Prostate gland (tissue), 2 donors: ENCODE measurements around the gene RANBP9.

Source experiments
- POLR2A ChIP-seq: fragments of 450-650 bp; IDR thresholded peaks from one replicate; pipeline ENCODE4 v1.6.1; 2016; ENCODE audit warnings: antibody characterized with exemption, mild to moderate bottlenecking
- POLR2AphosphoS5 ChIP-seq: sonication (generic); formaldehyde crosslinking; IDR thresholded peaks from one replicate; pipeline ENCODE4 v1.6.1; 2017; ENCODE audit warnings: antibody characterized with exemption
- TF ChIP-seq, protein P1 (sequence below), 4 experiments: fragments of 200-600 bp in 2 of 4; fragments of 450-650 bp in 2 of 4; sonication (generic) in 2 of 4; IDR thresholded peaks; 1 replicate in 3 of 4; 2 replicates in 1 of 4; pipeline ENCODE4 v1.5.1; 2016 to 2019; ENCODE audit warnings: antibody characterized with exemption in 4 of 4, mild to moderate bottlenecking in 2 of 4, moderate library complexity in 2 of 4

DNA sequence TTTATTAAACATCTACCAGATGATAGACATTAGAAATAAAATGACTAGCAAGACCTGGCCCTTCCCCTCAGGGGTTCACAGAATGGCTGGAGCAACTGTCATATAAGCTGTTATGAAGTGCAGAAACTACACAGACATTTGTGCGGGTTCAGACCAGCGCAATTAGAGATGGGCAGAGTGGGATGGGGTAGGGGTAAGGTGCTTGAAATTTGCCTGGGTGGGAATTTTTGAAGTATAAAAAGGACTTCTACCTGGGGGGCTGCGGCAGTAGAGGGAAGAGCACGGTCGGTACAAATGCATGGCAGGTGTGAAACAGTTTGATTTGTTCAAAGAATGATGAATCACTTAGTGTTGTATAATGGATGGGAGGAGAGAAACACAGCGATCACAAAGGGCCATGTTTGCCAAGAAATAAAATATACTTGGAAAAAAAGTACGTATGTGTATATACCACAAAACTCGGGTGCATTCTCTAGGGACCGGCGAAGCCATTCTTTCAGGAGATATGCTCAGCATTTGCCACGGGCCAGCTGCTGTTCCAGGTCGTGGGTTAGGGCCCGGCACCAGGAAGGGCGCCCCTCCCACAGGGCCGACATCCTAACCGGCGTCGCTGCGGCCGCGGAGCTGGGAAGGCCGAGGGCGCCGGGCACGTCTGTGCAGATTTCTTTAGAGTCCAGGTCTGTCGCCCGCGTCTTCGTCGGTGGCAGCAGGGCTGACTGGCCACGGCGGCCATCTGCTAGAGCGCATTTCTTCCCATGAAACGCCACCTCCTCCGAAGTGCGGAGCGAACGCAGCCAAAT lies 97.3 kb downstream of the RANBP9 start:
- TF ChIP-seq POLR2A (no peak), POLR2AphosphoS5 (no peak)
- TF ChIP-seq, protein P1, sequence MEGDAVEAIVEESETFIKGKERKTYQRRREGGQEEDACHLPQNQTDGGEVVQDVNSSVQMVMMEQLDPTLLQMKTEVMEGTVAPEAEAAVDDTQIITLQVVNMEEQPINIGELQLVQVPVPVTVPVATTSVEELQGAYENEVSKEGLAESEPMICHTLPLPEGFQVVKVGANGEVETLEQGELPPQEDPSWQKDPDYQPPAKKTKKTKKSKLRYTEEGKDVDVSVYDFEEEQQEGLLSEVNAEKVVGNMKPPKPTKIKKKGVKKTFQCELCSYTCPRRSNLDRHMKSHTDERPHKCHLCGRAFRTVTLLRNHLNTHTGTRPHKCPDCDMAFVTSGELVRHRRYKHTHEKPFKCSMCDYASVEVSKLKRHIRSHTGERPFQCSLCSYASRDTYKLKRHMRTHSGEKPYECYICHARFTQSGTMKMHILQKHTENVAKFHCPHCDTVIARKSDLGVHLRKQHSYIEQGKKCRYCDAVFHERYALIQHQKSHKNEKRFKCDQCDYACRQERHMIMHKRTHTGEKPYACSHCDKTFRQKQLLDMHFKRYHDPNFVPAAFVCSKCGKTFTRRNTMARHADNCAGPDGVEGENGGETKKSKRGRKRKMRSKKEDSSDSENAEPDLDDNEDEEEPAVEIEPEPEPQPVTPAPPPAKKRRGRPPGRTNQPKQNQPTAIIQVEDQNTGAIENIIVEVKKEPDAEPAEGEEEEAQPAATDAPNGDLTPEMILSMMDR (IDR thresholded peaks at IDR 0.05): no peak
